D721Med (cell line): Measurements from ENCODE around the gene KDM7A.

Source experiments
- DNase-seq: peaks from one replicate; pipeline ENCODE4 v3.0.0; 2011; ENCODE audit warnings: low spot score; ENCODE audit not compliant: insufficient read length
- FAIRE-seq: peaks from 2 replicates; lab custom pipeline; 2011; peaks lifted over from hg19 to GRCh38; lab: Jason Lieb, UNC
- TF ChIP-seq, protein P1 (sequence below): IDR thresholded peaks from 2 replicates; pipeline ENCODE4 v1.5.1; 2012; ENCODE audit warnings: mild to moderate bottlenecking, control low read depth; ENCODE audit not compliant: insufficient read depth; ENCODE audit errors: missing control alignments

The KDM7A gene

DNA sequence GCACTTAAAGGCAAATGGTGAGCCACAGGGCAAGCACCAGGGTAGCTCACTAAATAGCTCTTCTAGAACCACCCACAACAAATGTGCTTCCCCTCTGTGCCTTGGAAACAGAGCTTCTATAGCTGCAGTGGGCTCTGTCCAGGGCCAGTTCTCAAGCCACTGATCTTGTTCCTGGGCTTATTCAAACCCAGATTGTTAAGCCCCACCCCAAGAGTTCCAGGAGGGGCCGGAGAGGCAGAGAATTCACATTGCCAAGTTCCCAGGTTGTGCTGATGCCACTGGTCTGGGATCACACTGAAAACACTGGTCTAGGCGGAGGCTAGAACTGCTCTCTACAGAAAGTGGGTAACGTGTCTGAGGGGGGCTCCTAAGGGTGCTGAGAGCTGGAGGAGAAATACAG is 15.4 kb upstream of the KDM7A start:
- FAIRE-seq (no peak), DNase-seq (no peak)
- TF ChIP-seq, protein P1, sequence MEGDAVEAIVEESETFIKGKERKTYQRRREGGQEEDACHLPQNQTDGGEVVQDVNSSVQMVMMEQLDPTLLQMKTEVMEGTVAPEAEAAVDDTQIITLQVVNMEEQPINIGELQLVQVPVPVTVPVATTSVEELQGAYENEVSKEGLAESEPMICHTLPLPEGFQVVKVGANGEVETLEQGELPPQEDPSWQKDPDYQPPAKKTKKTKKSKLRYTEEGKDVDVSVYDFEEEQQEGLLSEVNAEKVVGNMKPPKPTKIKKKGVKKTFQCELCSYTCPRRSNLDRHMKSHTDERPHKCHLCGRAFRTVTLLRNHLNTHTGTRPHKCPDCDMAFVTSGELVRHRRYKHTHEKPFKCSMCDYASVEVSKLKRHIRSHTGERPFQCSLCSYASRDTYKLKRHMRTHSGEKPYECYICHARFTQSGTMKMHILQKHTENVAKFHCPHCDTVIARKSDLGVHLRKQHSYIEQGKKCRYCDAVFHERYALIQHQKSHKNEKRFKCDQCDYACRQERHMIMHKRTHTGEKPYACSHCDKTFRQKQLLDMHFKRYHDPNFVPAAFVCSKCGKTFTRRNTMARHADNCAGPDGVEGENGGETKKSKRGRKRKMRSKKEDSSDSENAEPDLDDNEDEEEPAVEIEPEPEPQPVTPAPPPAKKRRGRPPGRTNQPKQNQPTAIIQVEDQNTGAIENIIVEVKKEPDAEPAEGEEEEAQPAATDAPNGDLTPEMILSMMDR, result no peak

DNA sequence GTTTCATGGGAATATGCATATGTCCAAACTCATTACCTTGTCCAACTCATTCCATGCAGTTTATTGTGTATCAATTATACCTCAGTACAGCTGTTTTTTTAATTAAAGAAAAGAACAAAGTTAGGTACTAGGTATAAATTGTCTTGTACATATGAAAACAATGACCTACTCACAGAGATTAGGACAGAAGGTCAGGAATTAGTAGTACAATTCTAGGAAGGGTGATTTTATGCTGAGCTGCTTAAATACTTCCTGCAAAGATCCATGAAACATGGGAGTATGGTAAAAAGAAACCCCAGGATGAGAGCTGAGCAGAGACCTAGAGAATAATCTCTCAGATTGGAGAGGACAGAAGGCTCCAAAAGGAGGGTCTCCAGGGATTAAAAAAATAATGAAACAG is 13.8 kb upstream of the KDM7A start:
- DNase-seq (no peak), FAIRE-seq (no peak)
- TF ChIP-seq, protein P1, result no peak

DNA sequence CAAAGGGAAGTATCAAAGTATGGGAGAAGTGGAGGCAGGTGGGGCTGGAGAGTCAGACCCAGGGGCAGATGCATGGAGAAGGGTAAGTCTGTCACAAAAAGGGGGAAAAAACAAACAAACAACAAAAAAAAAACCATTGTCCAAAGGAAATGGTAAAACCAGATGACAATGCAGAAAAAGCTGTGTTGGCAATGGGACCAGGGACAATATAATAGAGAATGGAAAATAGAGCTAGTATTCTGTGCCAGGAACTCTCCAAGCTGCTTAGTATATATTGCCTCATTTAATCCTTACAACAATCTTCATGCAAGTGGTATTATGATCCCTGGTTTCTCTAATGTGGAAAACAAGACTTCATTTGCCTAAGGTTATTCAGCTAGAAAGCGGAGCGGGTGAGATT is 13.1 kb upstream of the KDM7A start:
- FAIRE-seq (no peak), DNase-seq (no peak)
- TF ChIP-seq, protein P1, result no peak

DNA sequence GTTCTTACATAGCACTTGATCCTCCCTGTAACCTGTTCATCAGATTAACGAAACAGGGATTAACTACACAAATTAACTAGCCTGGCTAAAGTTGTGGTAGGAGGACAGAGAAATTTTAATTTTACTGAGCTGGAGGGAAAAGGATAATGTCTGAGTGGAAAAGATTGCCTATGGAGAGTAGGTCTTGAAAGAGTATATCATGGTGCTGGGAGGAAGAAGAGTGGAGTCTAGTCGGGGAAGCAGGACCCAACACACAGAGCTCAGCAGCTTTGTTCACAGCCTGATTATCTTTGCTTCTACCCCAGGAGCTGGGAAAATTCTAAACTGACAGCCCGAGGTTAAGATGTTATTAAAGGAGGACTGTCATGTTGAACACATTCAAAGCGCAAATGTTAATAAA is 6.1 kb upstream of the KDM7A start:
- FAIRE-seq (peak; percentile 44), DNase-seq (no peak)
- TF ChIP-seq, protein P1, result no peak

DNA sequence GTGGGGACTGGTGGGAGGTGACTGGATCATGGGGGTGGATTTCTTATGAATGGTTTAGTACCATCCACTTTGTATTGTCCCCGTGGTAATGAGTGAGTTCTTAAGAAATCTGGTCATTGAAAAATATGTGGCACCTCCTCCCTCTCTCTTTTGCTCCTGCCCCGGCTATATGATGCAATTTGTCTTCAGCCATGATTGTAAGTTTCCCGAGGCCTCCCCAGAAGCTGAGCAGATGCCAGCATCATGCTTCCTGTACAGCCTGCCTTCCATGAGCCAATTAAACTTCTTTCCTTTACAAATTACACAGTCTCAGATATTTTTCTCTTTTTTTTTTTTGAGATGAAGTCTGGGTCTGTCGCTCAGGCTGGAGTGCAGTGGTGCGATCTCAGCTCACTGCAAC is 2.6 kb upstream of the KDM7A start:
- DNase-seq (no peak), FAIRE-seq (no peak)
- TF ChIP-seq, protein P1, result no peak

DNA sequence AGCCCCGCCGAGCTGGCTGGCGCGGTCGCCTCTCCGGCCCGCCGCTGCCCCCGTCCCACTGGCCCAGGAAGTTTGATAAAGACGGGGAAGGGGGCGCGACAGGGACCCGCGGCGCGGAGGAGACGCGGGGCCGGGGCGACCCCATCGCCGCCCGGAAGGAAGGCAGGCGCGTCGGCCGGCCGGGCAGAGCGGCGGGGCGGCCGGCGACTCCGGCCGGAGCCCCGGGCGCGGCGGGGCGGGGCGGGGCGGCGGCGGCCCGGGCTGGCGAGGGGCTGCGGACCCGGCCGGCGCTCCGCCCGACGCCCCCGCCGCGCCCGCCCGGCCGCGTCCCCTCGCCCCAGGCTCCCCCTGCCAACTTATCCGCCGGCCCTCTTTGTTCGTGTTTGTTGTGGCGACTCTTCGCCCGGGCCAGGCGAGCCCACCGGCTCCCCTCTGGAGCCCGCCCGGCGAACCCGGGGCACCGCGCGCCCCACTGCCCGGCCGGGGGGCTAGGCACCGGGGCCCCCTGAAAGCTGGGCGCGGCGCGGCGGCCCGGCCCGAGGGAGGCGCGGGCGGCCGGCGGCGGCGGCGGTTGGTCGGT is 571 bp downstream of the KDM7A start:
- FAIRE-seq (no peak), DNase-seq (no peak)
- TF ChIP-seq, protein P1, result no peak

DNA sequence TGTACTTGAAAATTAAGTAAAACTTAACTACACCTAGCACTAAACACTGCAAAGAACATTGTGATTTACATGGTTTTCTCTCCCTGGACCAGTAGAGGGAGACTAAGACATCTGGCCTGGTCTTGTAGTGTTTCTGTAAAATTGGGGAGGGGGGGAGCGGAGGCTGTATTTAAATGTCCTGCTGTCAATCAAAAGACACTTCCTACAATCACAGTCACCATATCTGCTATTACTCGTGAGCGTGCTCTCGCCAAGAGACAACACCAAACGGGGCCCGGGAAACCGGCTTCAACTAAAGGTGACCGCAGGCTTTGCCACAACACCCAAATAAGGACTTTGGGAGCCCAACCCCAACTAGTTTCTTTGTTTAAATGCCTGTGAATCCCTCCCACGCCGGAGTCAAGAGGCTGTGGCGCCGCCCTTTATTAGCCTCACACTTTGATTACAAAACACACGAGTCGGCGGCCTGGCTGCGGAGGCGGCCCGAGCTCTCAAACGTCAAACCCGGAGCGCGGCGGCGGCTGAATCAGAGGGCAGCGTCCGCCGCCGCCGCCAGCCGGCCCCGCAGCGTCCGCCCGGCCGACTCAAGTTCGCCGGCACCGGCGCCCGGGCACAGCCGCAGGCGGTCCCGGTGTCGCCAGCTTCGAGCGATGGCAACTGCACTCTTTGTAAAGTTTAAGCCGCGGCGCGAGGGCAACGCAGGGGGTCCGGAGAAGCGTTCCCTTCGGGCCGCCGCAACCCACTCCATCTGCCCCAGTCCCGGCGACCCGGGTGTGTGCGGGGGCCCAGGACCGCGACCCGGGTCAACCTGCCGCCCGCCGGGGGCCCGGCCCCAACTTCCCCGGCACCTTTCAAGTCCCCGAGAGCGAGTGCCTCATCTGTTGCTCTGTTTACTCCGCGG is 1.3 kb downstream of the KDM7A start:
- DNase-seq (peak; percentile 46), FAIRE-seq (peak; percentile 35)
- TF ChIP-seq, protein P1, result peak; percentile 86
